Ishikawa (cell line): Measurements from ENCODE around the gene TXNDC11.

Source experiments
- CEBPB ChIP-seq: IDR thresholded peaks from 2 replicates; pipeline ENCODE4 v1.6.1; 2012
- CREB1 ChIP-seq: IDR thresholded peaks from 2 replicates; pipeline ENCODE4 v1.6.1; 2012; ENCODE audit warnings: low read depth
- EP300 ChIP-seq: IDR thresholded peaks from 2 replicates; pipeline ENCODE4 v1.6.1; 2012; ENCODE audit warnings: borderline replicate concordance
- FOXM1 ChIP-seq: IDR thresholded peaks from 2 replicates; pipeline ENCODE4 v1.6.1; 2012; ENCODE audit warnings: low read depth, borderline replicate concordance
- MAX ChIP-seq: IDR thresholded peaks from 2 replicates; pipeline ENCODE4 v1.6.1; 2012
- RAD21 ChIP-seq: IDR thresholded peaks from 2 replicates; pipeline ENCODE4 v1.6.1; 2012; ENCODE audit warnings: low read depth
- REST ChIP-seq: IDR thresholded peaks from 2 replicates; pipeline ENCODE4 v1.6.1; 2012; ENCODE audit warnings: low read depth, mild to moderate bottlenecking
- TAF1 ChIP-seq: IDR thresholded peaks from 2 replicates; pipeline ENCODE4 v1.6.1; 2012; ENCODE audit warnings: low read depth, mild to moderate bottlenecking
- TCF12 ChIP-seq: IDR thresholded peaks from 2 replicates; pipeline ENCODE4 v1.6.1; 2012; ENCODE audit warnings: low read depth
- ZBTB7A ChIP-seq: IDR thresholded peaks from 2 replicates; pipeline ENCODE4 v1.6.1; 2012; ENCODE audit warnings: low read depth

- TF ChIP-seq REST, result no peak
- TF ChIP-seq CEBPB, result no peak
- no peak for TF ChIP-seq RAD21
- no peak for TF ChIP-seq TAF1
- TF ChIP-seq MAX, result no peak
- TF ChIP-seq EP300, result no peak
- TF ChIP-seq CREB1, result no peak
- no peak for TF ChIP-seq FOXM1
- TF ChIP-seq ZBTB7A, result no peak
- no peak for TF ChIP-seq TCF12
These were observed 38.5 kb upstream of the TXNDC11 start for GRCh38 chr16:11780991-11781680.
